NOMO-1 treated with DMSO at 0.1 percent for 48 hours (cell line): ENCODE data around the gene EDEM2.

ENCODE experiments used
- DNase-seq: peaks from one replicate; lab custom pipeline; 2025; ENCODE audit not compliant: unreplicated experiment; lab: John Stamatoyannopoulos, UW

EDEM2 gene

DNA sequence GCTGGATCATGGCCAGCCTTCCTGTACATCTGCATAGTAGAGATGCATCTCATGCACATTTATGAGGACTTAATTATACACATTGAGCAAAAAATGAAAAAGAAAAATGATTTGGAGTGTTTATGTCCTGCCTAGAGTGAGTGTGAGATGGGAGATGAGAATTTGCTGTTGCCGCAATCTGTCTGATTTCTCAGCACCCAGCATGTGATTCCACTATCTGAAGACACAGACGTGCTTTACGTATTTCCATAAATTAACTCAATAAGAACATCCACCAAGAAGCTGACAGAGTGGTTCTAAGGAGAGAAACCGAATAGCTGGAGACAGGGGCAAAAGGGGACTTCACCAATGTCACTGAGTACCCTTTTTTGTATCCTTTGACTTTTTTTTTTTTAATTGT is 15.2 kb downstream of the EDEM2 start:
- DNase-seq = no peak

DNA sequence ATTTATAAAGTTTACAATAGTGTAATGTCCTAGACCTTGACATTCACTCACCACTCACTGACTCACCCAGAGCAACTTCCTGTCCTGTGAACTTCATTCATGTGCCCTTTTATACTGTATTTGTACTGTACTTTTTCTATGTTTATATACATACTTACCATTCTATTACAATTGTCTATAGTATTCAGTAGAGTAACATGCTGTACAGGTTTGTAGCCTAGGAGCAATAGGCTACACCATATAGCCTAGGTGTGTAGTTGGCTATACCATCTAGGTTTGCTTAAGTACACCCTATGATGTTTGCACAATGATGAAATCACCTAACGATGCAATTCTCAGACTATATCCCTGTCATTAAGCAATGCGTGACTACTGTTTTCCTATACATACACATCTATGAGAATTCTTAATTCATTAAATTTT is 17.5 kb downstream of the EDEM2 start:
- peak; percentile 51 for DNase-seq

DNA sequence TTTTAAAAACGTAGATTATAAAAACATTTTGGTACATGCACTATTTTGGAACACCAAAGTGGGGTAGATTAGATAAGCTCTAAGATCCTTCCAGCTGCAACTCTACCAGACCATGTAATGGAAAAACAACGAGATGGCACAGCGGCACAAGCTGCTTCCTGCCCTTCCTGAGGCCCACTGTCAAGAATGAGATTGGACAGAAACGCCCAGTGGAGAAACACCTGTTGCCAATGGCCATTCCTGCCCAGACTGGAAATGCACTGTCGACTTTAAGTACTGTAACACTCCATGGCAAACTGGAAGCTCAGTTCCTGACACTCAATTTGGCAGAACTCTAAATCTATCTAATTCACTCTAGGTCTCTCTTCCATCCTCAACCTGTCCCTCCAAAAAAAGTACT is 21.4 kb downstream of the EDEM2 start:
- DNase-seq = no peak

DNA sequence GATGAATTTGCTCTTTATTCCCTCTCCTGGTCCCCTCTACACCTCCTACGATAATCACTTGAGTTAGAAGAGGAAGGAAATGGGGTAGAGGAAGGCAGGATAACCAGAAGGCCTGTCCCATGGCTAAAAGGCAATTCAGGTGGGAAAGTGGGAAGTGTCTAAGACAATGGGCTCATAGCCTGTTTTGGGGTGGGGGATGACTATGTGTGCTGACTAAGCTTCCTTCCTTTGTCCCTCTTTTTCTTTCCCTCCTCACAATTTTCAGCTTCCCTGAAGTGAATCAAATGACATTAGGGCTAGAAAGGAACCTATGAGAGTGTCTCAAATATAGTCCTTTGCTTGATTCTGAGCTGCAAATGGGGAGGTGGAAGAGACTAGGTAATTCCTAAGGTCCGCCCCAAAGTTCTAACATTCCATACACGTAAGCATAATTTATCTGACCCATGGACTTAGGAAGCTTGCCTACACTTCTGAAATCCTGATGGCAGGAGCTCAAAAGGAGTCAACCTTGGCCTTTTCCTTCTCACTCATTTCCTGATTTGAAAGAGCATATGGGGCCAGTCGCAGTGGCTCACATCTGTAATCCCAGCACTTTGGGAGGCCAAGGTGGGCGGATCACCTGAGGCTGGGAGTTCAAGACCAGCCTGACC is 24.3 kb downstream of the EDEM2 start:
- DNase-seq = no peak

GRCh38 chr20:35121186-35121585 is 25.9 kb downstream of the EDEM2 start:
- DNase-seq = no peak

- peak; percentile 95 for DNase-seq
Measured at GRCh38 chr20:35120012-35120701, 27.0 kb downstream of the EDEM2 start.

- no peak for DNase-seq
Measured at GRCh38 chr20:35117629-35118028, 29.5 kb downstream of the EDEM2 start.

- DNase-seq = no peak
Measured at GRCh38 chr20:35117196-35117595, 29.9 kb downstream of the EDEM2 start.

GRCh38 chr20:35116258-35116657 is 30.9 kb downstream of the EDEM2 start:
- DNase-seq = no peak

GRCh38 chr20:35115606-35116005 is 31.5 kb downstream of the EDEM2 start:
- DNase-seq = no peak

GRCh38 chr20:35112276-35112675 is 34.9 kb downstream of the EDEM2 start:
- DNase-seq = peak; percentile 58

GRCh38 chr20:35111141-35111888 is 35.8 kb downstream of the EDEM2 start:
- DNase-seq = peak; percentile 11

GRCh38 chr20:35108921-35109320 is 38.2 kb downstream of the EDEM2 start:
- no peak for DNase-seq

- no peak for DNase-seq
Measured at GRCh38 chr20:35106827-35107380, 40.2 kb downstream of the EDEM2 start.

- peak; percentile 25 for DNase-seq
Measured at GRCh38 chr20:35104685-35105295, 42.3 kb downstream of the EDEM2 start.

GRCh38 chr20:35101620-35102019 is 45.5 kb downstream of the EDEM2 start:
- DNase-seq = no peak

GRCh38 chr20:35093267-35093884 is 53.8 kb downstream of the EDEM2 start:
- peak; percentile 52 for DNase-seq

- peak; percentile 87 for DNase-seq
Measured at GRCh38 chr20:35092524-35093266, 54.4 kb downstream of the EDEM2 start, which contains the start of gene TRPC4AP. TRPC4AP (minus strand) TSS chr20:35092807; CDS start chr20:35092781, 26 bp downstream.

DNA sequence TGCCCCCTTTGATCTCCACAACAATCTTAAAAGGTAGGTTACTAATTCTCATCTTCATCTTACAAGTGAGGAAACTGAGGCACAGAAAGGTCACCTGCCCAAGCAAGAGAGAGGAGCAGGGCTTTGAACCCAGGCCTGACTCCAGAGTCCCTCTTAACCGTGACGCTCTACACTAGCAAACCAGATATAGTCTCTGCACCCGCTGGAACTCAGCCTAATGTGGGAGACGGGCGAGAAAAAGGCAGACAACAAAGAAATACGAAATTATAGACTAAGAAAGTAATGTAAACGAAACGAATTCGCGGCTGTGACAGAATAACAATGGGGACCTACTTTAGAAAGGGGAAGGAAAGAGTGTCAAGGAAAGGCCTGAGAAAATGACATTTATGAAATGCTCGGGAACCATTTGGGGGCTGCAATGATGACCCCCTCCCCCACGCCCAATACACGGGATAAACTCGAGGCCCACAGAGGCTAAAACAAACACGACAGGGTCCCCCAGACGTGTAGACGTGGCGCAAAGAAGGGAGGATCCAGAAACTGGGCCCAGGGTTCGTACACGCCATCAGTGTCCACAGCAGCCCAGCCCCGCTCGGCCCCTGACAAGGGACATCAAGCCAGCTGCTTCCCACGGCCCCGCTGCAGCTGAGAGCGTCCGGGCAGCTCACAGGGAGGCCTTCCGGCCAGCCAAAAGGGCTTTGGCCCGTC is 55.2 kb downstream of the EDEM2 start:
- peak; percentile 30 for DNase-seq
